Muscle of leg (tissue), 11 donors: ENCODE measurements around the gene DLG5. TPM values are rescaled to one million over a fixed set of nuclear protein-coding genes. Genes with fewer than 3 reads are reported as not detected.

ENCODE experiments used
- DNase-seq: peaks from one replicate; pipeline ENCODE4 v3.0.0; 2013
- H3K27ac ChIP-seq: one replicate; pipeline ENCODE4 v1.5.1; 2013; ENCODE audit warnings: mild to moderate bottlenecking, low read length, control low read depth
- H3K27me3 ChIP-seq: one replicate; pipeline ENCODE4 v1.6.1; 2013; ENCODE audit warnings: low read length; ENCODE audit not compliant: control insufficient read depth, insufficient read depth
- H3K36me3 ChIP-seq: one replicate; pipeline ENCODE4 v1.6.1; 2013; ENCODE audit warnings: low read length; ENCODE audit not compliant: control insufficient read depth, insufficient read depth
- H3K4me1 ChIP-seq: one replicate; pipeline ENCODE4 v1.6.1; 2013; ENCODE audit warnings: low read length; ENCODE audit not compliant: control insufficient read depth, insufficient read depth
- H3K4me3 ChIP-seq: one replicate; pipeline ENCODE4 v1.5.1; 2013; ENCODE audit warnings: low read length, control low read depth
- H3K9me3 ChIP-seq: replicated peaks from 2 replicates; pipeline ENCODE4 v1.6.1; 2013; ENCODE audit warnings: low read depth, low read length; ENCODE audit not compliant: control insufficient read depth
- WGBS: methylation state at CpG from one replicate; pipeline ENCODE4 v1.1.5; 2013; ENCODE audit warnings: missing lambda C conversion rate; ENCODE audit not compliant: insufficient coverage; 5-methylcytosine and 5-hydroxymethylcytosine counted together
- polyA plus RNA-seq, 8 donors: library from polyadenylated mRNA; unstranded; fragments of 120-200 nt; gene quantifications; one replicate each; pipeline versions ENCODE4 v1.2.1 to v1.2.3, GENCODE V29; 2013; ENCODE audit warnings: inconsistent platforms in 1 of 8, low replicate concordance in 1 of 8; ENCODE audit not compliant: insufficient read length in 8 of 8, insufficient read depth in 1 of 8
- total RNA-seq: library from RNA; stranded (reverse); fragments of 120-200 nt; gene quantifications from one replicate; pipeline ENCODE4 v1.2.4, GENCODE V29; 2013

Gene DLG5
- total and polyA plus RNA-seq, 9 donors, result 12.9 to 34.7 (median 24.8) TPM

- no peak for DNase-seq
- Histone ChIP-seq H3K4me1 (peaks cover 13% of the 10 kb centered on the region), H3K36me3 (peaks cover 8% of the 10 kb centered on the region), H3K4me3 (no peak overlapping the region), H3K9me3 (no peaks in the 10 kb centered on the region), H3K27ac (no peak overlapping the region), H3K27me3 (no peaks in the 10 kb centered on the region)
- WGBS, result no CpG with 5 or more reads among the region's 3 CpGs
These were observed 45.3 kb downstream of the DLG5 start for GRCh38 chr10:77881222-77881621.

- Histone ChIP-seq H3K36me3 (peaks cover 8% of the 10 kb centered on the region), H3K4me3 (no peak overlapping the region), H3K9me3 (no peaks in the 10 kb centered on the region), H3K27me3 (no peaks in the 10 kb centered on the region), H3K4me1 (peaks cover 13% of the 10 kb centered on the region), H3K27ac (no peak overlapping the region)
- DNase-seq, result no peak
- WGBS, result 88% methylated on average over 3 of the region's 3 CpGs
These were observed 46.8 kb downstream of the DLG5 start for GRCh38 chr10:77879710-77880109.

GRCh38 chr10:77879065-77879464 is 47.5 kb downstream of the DLG5 start:
- Histone ChIP-seq H3K4me1 (peaks cover 14% of the 10 kb centered on the region), H3K27me3 (no peaks in the 10 kb centered on the region), H3K9me3 (no peaks in the 10 kb centered on the region), H3K4me3 (no peak overlapping the region), H3K27ac (no peak overlapping the region), H3K36me3 (peaks cover 8% of the 10 kb centered on the region)
- DNase-seq, result no peak
- WGBS, result 98% methylated on average over 4 of the region's 4 CpGs

- Histone ChIP-seq H3K27me3 (no peaks in the 10 kb centered on the region), H3K4me3 (no peak overlapping the region), H3K9me3 (no peaks in the 10 kb centered on the region), H3K27ac (no peak overlapping the region), H3K36me3 (peaks cover 8% of the 10 kb centered on the region), H3K4me1 (peaks cover 27% of the 10 kb centered on the region)
- peak; percentile 32 for DNase-seq
- WGBS, result 49% methylated on average over 10 of the region's 16 CpGs
These were observed 48.9 kb downstream of the DLG5 start for GRCh38 chr10:77877441-77878344.

GRCh38 chr10:77875730-77876129 is 50.8 kb downstream of the DLG5 start:
- no peaks in the 10 kb centered on the region for H3K27me3 ChIP-seq
- H3K36me3 ChIP-seq, result no peaks in the 10 kb centered on the region
- H3K4me3 ChIP-seq, result no peak overlapping the region
- no peaks in the 10 kb centered on the region for H3K9me3 ChIP-seq
- H3K27ac ChIP-seq, result no peak overlapping the region
- no CpG with 5 or more reads among the region's 5 CpGs for WGBS
- DNase-seq, result no peak
- H3K4me1 ChIP-seq, result peaks cover 39% of the 10 kb centered on the region

GRCh38 chr10:77874872-77875271 is 51.7 kb downstream of the DLG5 start:
- no peaks in the 10 kb centered on the region for H3K27me3 ChIP-seq
- H3K4me1 ChIP-seq, result peaks cover 39% of the 10 kb centered on the region
- no peak overlapping the region for H3K27ac ChIP-seq
- no CpG with 5 or more reads among the region's 3 CpGs for WGBS
- no peaks in the 10 kb centered on the region for H3K36me3 ChIP-seq
- no peaks in the 10 kb centered on the region for H3K9me3 ChIP-seq
- DNase-seq, result no peak
- no peak overlapping the region for H3K4me3 ChIP-seq

GRCh38 chr10:77873536-77874380 is 52.8 kb downstream of the DLG5 start:
- H3K27me3 ChIP-seq, result no peaks in the 10 kb centered on the region
- peak overlapping the region; percentile 70 for H3K27ac ChIP-seq
- no peaks in the 10 kb centered on the region for H3K36me3 ChIP-seq
- no peak overlapping the region for H3K4me3 ChIP-seq
- H3K4me1 ChIP-seq, result peaks cover 42% of the 10 kb centered on the region
- WGBS, result 42% methylated on average over 14 of the region's 15 CpGs
- no peak for DNase-seq
- no peaks in the 10 kb centered on the region for H3K9me3 ChIP-seq

- peak overlapping the region; percentile 70 for H3K27ac ChIP-seq
- 51% methylated on average over 4 of the region's 7 CpGs for WGBS
These were observed 53.5 kb downstream of the DLG5 start for GRCh38 chr10:77872947-77873535.

GRCh38 chr10:77872151-77872946 is 54.2 kb downstream of the DLG5 start:
- H3K4me3 ChIP-seq, result no peak overlapping the region
- H3K9me3 ChIP-seq, result no peaks in the 10 kb centered on the region
- H3K27ac ChIP-seq, result peak overlapping the region; percentile 70
- DNase-seq, result peak; percentile 62
- peaks cover 8% of the 10 kb centered on the region for H3K36me3 ChIP-seq
- 70% methylated on average over 14 of the region's 18 CpGs for WGBS
- no peaks in the 10 kb centered on the region for H3K27me3 ChIP-seq
- H3K4me1 ChIP-seq, result peaks cover 29% of the 10 kb centered on the region

More at GRCh38 chr10:77872947-77873535, 53.5 kb downstream of the DLG5 start:
- Histone ChIP-seq H3K36me3 (peaks cover 6% of the 10 kb centered on the region), H3K9me3 (no peaks in the 10 kb centered on the region), H3K4me3 (no peak overlapping the region), H3K4me1 (peaks cover 36% of the 10 kb centered on the region), H3K27me3 (no peaks in the 10 kb centered on the region)
- DNase-seq, result no peak
